Measurements from ENCODE around the gene SERGEF.

DNA sequence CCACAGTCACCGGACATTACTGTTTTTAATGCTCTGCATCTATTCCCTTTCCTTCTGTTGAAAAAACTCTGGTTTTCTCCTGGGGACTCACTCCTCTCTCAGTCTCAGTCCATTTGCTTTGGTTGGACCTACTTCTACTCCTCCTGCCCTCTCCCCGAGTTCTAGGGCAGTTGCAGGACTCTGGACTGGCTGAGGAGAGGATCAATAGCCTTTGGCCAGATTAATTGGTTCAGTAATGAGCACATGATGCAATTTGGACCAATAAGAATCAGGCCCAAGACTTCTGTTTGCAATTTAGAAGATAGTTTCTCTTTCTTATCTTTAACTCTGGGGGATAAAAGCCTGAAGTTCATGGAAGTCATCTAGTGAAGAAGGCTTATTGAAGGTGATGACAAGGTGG, 48.5 kb upstream of the SERGEF start:
- TF ChIP-seq ZNF484 (CRISPR knock-in tag; IDR thresholded peaks at IDR 0.05; ENCODE audit: borderline replicate concordance, low read depth), result no peak
- no peak for TF ChIP-seq ZNF350 (CRISPR knock-in tag; IDR thresholded peaks at IDR 0.05; ENCODE audit: borderline replicate concordance, low read depth)
